SHP77 (cell line): ENCODE results near the gene KSR1.
A peak's percentile ranks its signal among the peaks of the same experiment; 100 is the strongest.
"Not testable (repeated sequence)": the region's sequence is repeated elsewhere in the genome, so short reads cannot be mapped to it uniquely, and the experiment has no call there.

Experiments used
- DNase-seq, 2 experiments: peaks; one replicate each; lab custom pipeline; 2025; lab: John Stamatoyannopoulos, UW

The KSR1 gene

GRCh38 chr17:27494192-27495091, 38.2 kb downstream of the KSR1 start:
- peak in 1 of 2 experiments; percentile 13 for DNase-seq

DNA sequence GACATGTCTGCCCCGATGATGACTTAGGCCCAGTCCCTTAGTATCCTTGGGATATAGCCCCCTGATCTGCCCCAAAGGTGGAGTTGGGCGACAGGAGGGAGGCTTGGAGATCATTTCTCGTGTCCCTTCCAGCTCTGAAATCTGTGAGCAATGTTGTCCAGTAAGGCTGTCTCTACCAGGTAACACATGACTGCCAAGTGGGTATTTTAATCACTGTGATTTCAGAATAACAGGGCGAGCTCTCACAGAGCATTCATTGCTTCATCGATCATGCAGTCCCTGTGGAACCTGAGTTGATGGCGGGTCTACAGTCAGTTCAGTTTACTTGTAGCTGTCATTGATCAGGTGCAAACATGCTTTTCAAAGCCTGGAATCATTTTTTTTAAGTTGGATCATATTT, 39.2 kb downstream of the KSR1 start:
- no peak for DNase-seq

- no peak for DNase-seq
Measured at GRCh38 chr17:27496005-27496404, 39.8 kb downstream of the KSR1 start.

DNA sequence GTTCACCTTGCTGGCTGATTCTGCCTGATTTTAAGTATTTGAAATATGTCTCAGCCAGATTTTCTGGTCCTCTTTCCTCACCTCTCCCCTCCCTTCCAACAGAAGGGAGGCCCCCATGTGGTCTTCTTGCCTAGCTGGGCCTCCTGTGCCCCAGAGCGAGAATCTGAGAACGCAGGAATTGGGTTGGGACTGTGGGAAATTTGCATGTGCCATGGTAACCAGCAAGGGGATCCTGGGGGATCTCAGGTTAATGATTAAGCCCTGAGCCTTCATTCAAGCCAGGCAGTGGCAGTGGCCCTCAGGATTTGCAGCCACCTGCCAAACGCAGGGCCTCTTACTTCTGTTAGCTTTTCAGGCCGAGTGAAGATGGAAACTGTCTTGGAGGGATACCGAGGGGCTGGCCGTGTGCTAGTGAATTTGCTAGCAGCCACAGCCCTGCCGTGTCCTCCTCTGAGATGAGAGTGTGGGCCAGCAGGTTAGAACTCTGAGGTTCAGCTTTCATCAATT, 40.2 kb downstream of the KSR1 start:
- no peak for DNase-seq

GRCh38 chr17:27496971-27497370, 40.7 kb downstream of the KSR1 start:
- no peak for DNase-seq

DNA sequence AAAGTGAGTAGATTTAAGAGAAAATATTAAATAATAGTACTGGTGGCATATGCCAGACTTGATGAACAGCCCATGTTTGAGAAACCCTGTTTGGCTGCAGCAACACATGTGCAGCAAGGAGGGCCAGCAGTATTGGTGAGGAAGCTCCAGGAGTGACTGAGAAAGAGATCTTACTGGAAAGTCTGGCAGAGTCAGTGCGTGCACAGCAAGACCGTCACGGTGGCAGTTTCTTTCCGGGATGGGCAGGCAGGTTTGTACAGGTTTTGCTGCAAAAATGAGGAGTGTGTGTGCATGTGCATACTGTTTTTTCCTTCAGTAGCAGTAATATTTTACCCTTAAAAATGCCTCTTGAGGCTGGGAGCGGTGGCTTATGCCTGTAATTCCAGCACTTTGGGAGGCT, 41.4 kb downstream of the KSR1 start:
- no peak for DNase-seq

- no peak for DNase-seq
Measured at GRCh38 chr17:27498615-27499309, 42.5 kb downstream of the KSR1 start.

DNA sequence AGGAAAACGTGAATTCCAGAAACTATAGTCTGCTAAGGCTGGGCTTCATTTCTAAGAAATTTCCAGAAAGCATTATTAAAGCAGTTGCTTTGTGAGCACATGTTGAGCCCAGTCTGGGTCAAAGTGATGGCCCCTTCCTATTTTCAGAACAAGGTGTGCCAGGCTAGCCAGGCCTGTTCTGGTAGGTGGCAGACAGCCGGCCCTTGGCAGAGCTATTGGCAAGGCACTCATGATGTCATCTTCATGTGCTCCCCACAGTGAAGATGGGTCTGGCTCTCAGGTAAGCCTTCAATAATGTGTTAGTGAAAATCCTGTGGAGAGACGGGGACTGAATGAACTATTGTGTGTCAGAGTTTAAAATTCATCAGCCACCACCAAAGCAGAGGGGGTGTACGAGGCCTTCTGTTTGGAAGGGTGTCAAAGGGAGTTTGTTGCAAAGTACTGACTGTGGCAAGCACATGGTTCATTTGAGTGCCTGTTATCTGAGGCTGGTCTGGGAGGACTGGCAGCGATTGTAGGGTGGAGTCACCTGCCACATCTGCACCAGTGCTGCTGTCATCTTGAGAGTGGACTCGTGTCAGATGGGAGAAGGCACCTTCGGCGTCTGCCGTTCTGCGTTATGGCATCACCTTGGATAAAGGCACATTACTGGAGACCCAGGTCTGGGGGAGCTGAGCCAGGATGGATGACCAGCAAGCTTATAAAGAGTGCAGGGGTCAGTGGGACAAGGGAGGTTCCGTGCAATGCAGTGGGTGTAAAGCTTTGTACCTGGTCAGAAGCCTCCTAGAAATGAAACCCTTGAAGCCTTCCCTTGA, 43.4 kb downstream of the KSR1 start:
- no peak for DNase-seq

DNA sequence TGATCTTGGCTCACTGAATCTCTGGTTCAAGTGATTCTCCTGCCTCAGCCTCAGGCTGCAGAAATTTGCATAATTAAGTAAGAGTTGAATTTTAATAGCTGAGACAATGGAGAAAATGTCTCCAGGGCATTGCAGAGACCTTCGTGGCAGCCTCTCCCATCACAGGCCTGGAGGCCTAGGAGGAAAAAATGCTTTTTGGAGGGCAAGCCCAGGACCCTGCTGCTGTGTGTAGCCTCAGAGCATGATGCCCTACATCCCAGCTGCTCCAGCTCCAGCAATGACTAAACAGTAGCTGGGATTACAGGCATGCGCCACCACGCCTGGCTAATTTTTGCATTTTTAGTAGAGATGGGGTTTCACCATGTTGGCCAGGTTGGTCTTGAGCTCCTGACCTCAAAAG, 45.1 kb downstream of the KSR1 start:
- DNase-seq: not testable (repeated sequence)

GRCh38 chr17:27502526-27503324, 46.5 kb downstream of the KSR1 start:
- DNase-seq: no peak

GRCh38 chr17:27503611-27504010, 47.4 kb downstream of the KSR1 start:
- DNase-seq: no peak

DNA sequence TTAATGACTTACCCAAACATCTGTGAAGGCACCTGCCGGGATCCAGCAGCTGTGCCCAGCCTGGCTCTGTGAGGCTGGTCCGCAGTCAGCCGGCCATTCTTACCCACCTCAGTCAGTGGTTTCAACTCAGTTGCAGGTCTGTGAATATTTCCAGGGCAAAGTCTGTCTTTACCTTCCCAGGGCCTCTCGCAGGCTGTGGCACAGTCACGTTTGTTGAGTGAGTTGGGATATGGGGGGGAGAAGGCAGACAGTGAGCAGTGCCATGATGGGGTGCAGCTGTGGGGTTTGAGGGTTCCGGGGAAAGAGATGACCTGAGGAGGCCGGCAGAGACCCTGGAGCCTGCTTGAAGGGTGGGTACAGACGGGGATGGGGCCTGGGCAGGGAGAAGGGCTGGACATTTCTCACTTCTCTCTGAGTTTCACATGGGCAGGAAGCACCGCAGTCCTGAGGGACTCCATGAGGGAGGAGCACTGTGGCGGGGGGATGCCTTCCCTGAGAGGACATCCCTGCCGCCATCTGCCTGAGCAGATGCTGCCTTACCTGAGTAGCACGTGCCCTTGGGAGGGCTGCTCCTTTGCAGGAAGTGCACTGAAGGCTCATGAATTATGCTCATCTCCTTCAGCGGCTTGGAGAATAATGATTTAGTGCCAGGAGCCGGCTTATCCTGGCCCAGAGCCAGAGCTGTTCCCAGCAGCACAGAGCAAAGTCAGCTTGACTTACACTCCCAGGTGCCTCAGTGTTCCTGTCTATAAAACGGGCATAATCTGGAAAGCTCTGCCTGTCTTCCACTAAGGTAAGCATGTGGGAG, 48.1 kb downstream of the KSR1 start:
- peak in 1 of 2 experiments; percentile 37 for DNase-seq

- no peak for DNase-seq
Measured at GRCh38 chr17:27506348-27507218, 50.3 kb downstream of the KSR1 start.

DNA sequence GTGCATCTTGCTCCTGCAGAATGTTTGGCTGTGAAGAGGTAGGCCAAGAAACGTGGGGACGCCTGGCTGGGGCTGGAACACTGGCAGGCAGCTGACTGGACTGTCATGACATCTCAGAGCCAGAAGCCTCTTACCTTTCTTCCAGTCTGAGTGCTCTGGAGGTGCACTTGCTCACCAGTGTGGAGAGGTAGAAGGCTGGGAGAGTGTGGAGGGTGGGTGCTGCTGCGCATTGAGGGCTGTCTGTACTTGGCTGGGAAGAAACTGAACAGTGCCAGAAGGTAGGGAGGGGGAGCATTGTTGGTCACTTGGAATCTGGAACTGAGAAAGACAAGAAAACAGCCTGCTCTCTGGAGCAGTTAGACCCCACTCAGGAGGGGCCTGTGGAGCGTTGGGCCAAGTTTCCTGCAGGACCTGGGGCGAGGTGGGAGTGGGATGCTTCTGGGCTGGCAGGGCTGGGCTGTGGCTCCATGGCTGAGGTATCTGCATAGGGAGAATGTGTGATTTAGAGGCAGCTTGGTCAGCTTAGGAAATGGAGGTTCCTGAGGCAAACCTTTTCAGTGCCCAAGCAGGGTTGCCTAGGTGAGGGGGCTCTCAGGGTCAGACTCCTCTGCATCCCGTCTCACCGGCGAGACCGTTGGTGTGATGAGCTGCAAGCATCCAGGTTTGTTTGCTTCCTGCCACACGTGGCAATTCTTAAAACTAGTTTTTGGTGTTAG, 55.1 kb downstream of the KSR1 start:
- no peak for DNase-seq

DNA sequence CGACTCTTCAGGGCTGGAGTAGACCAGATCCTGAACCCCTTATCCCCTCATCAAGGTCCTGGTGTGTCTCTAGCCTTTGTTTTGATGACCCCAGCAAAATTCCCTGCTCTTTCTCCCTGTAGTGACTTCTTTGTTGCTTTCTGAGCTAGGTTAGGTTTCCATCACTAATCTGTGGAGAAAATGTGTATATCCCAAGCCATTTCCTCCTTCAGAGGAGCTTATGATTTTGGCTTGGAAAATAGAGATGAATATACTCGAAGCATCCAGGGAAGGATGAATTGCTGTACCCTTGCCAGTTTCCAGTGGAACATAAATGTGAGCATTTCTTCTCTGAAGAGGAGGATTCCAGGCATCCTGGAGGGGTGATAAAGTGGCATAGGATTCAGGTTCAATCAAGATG, 55.8 kb downstream of the KSR1 start:
- no peak for DNase-seq

DNA sequence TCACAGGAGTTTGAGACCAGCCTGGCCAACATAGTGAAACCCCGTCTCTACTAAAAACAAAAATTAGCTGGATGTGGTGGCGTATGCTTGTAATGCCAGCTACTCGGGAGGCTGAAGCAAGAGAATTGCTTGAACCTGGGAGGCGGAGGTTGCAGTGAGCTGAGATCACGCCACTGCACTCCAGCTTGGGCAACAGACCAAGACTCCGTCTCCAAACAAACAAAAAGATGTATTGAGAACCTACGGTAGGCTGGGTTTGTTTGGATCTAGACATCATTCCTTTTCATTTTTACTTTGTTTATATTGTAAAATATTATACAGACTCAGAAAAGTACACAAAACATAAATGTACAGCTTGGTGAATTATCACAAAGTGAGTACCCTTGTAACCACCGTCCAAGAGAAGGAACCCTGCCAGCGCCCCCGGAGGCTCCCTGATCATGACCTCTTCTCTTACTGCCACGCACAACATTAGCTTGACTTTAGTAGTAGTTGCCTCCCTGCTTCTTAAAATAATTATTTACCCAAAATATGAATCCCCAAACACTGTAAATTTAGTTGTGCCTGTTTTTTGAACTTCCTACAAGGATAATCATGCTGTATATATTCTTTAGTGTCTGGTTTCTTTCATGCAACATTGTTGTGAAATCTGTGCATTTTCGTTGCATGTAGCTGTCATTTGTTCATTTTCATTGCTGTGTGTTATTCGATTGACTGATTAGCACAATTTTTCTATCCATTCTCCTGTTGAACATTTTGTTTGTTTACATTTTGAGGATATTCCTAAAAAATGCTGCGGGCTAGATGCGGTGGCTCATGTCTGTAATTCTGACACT, 56.5 kb downstream of the KSR1 start:
- no peak for DNase-seq

- no peak for DNase-seq
Measured at GRCh38 chr17:27513849-27514248, 57.6 kb downstream of the KSR1 start.
